Measurements from ENCODE around the gene CD81. TPM values are rescaled to one million over a fixed set of nuclear protein-coding genes. Genes with fewer than 3 reads are reported as not detected.

Gene CD81, protein sequence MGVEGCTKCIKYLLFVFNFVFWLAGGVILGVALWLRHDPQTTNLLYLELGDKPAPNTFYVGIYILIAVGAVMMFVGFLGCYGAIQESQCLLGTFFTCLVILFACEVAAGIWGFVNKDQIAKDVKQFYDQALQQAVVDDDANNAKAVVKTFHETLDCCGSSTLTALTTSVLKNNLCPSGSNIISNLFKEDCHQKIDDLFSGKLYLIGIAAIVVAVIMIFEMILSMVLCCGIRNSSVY
- 207 and 263 TPM in 2 replicates for total RNA-seq

DNA sequence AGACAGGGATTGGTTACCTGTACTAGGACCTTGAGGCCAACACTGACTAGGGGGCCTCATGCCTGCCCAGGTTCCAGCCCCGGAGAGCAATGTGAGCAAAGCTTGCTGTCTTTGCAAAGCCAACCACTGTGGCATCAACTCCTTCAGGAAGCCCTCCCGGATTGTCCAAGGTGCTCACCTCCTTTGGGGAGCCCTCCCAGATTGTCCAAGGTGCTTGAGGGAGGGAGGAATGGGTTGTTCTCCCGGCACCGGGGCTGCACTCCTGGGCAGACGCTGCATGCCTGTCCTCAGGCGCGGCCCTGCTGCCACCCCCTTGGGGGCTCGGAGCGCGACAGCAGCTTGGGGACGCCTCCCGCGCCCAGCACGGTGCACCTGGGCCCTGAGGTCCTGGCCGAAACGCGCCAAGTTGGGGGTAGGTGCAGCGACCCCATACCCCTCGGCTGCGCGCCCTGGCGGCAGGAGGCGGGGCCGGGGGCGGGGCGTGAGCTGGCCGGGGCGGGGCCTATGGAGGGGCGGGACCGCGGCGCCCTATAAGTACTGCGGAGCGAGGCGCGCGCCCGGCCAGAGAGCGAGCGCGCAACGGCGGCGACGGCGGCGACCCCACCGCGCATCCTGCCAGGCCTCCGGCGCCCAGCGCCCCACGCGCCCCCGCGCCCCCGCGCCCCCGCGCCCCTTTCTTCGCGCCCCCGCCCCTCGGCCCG lies at the start of gene CD81:
Gene CD81 (plus strand): TSS at position 560 of the 701 bp plus-strand sequence. CDS start 240 bp downstream, outside the sequence.

DNA sequence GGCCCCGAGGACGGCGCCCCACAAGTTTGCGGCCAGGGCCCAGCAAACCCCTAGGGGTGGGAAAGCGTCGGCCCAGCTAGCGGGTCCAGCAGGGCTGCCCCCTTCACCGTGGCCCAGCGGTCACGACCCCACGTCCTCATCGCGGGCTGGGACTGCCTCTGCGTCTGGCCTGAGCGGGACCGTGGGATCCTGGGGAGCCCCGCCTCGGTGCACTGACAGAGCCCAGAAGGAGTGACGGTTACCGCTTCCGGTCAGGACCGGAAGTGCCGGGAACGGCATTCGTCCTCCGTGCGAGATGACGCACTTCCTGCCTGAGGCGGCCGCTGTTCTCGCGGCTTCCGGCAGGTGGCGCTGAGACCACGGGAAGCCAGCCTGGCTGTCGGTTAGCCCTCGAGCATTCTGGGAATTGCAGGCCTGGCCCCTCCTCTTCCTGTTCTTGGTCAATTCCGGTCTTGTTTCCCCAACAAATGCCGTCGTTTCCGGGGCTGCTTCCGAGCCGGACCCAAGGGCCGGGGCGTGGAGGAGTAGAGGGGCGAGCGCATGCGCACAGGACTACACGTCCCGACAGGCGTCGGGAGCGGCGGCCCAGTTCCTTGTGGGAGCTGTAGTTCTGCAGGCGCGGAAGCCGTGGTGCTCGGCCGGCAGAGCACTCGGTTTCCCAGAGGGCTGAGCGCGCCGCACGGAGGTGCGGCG lies 23.1 kb downstream of the CD81 start, which contains the start of gene TSSC4:
Gene TSSC4 (plus strand): TSS at position 682 of the 693 bp plus-strand sequence. CDS start 1,884 bp downstream, outside the sequence.

GRCh38 chr11:2443881-2444820 lies 67.0 kb downstream of the CD81 start, which contains the start of gene TRPM5:
Gene TRPM5 (minus strand): TSS chr11:2444514. CDS start chr11:2423036, 21,478 bp downstream.

GRCh38 chr11:2444821-2445745 lies 68.0 kb downstream of the CD81 start, which contains the start of gene KCNQ1:
Gene KCNQ1 (plus strand): TSS chr11:2445008. CDS start chr11:2445099, 91 bp downstream.

Small RNA genes lying within 50 kb of the gene (small RNA-seq; reads per million reads assigned to genes)
- not detected for gene RF00019

Other genes starting within 250 kb of the CD81 start
- 17.8 and 22.2 TPM in 2 replicates for gene IGF2, start 237.9 kb upstream of the CD81 start, total RNA-seq
- not detected in 2 replicates for gene INS, start 216.1 kb upstream of the CD81 start, total RNA-seq
- under 0.01 TPM in 1 of 2 replicates, not detected in the other for gene TH, start 205.5 kb upstream of the CD81 start, total RNA-seq
- gene ASCL2, start 106.7 kb upstream of the CD81 start, total RNA-seq: not detected in 2 replicates
- not detected in 2 replicates for gene C11orf21, start 75.4 kb upstream of the CD81 start, total RNA-seq
- gene TSPAN32, start 75.3 kb upstream of the CD81 start, total RNA-seq: not detected in 2 replicates
- 43.1 and 59.8 TPM in 2 replicates for gene TSSC4, start 23.4 kb downstream of the CD81 start, total RNA-seq
- not detected in 2 replicates for gene TRPM5, start 67.2 kb downstream of the CD81 start, total RNA-seq
- gene KCNQ1, start 67.7 kb downstream of the CD81 start, total RNA-seq: under 0.01 TPM in 1 of 2 replicates, not detected in the other